GM21529 (cell line): ENCODE data around the gene CDCA8.

ENCODE experiments used
- ATAC-seq: cut with Tn5 transposase; IDR thresholded peaks from one replicate; pipeline ENCODE4 v1.9.1; 2021; ENCODE audit not compliant: unreplicated experiment

CDCA8 gene

GRCh38 chr1:37714689-37715088, 22.4 kb downstream of the CDCA8 start:
- no peak for ATAC-seq

- ATAC-seq: no peak
These were observed 24.0 kb downstream of the CDCA8 start for GRCh38 chr1:37716321-37716720.

DNA sequence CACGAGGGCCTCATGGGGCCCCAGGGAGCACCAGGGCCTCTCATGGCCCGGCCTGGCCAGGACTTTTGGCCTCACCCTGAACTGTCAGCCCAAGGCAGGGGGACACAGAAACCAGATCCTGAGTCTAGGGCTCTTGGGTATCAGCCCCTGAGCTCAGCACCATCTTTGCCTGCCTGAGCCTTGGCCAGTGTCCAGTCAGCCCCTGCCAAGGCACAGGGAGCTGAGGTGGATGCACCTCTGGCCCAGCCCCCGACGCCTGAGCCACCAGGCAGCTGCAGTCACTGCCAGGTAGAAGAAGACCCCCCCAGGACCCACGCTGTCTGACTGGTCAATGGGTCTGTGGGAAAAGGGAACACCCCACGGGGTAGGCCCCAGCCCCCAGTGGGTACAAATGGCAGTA, 25.3 kb downstream of the CDCA8 start:
- ATAC-seq: no peak

- no peak for ATAC-seq
These were observed 26.0 kb downstream of the CDCA8 start for GRCh38 chr1:37718181-37718900.

DNA sequence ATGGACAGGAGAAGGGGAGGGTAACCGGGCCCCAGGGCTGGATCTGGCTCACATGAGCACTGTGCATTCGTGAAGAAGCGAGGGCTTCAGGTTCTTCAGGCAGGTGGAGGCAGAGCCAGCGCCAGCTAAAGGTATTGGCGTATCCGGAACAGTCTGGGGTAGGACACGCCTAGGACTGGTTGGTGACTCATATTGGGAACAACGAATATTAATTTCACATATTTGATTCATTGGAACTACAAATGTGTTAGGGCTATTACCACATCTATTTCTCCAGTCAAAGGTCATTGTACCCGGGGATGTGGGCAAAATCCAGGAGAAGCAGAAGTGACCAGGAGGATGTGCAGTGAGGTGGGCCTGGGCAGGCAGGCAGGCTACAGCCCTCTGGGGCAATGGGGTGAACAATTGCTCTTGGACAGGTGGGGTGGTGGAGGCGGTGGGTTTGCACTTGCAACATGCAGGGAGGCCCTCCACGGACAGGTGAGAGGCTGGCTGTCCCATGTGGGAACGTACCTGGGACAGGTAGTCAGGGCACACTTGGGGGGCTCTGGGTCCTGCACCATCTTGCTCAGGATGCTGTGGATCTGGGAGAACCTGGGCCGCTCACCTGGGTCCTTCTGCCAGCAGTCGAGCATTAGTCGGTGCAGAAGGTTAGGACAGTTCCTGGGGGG, 26.7 kb downstream of the CDCA8 start:
- no peak for ATAC-seq

GRCh38 chr1:37719572-37720195, 27.4 kb downstream of the CDCA8 start:
- ATAC-seq: no peak

DNA sequence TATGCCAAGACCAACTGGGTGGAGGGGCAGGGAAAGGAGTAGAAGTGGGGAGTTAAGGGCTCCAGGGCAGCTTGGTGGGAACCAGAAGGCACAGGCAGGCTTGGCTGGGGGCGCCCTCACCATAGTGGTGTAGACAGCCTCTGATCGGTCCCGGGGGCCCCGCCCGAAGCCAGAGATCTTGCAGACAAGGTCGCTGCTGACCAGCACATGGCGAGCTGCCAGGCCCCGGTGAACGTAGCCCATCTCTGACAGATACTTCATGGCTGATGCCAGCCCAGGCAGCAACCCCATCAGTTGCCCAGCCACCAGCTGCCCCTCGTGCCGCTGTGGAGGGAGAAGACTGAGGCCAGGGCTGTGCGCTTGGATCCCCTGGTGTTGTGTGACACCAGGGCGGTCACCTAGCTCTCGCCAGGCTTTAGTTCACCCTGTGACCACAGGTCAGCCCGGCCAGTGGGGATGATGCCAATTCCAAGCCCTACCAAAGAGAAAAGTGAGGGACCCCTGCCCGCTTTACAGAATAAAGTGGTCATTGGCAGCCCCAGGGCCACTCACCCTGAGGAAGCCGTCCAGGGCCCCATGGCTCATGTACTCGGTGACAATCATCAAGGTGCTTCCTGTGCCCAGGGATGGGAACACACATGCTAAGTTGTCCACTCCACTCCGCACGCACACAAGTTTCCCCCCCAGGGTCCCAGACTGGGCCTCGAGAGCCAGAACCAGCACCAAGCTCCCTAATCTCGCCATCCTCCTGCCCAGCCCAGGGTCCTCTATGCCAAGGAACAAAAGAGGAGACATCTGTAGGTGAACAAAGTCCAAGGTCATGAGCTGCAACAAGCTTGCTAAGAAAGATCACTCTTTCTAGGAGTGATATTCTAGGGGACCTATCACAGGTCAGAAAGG, 28.2 kb downstream of the CDCA8 start:
- no peak for ATAC-seq

GRCh38 chr1:37721565-37721964, 29.2 kb downstream of the CDCA8 start:
- no peak for ATAC-seq

DNA sequence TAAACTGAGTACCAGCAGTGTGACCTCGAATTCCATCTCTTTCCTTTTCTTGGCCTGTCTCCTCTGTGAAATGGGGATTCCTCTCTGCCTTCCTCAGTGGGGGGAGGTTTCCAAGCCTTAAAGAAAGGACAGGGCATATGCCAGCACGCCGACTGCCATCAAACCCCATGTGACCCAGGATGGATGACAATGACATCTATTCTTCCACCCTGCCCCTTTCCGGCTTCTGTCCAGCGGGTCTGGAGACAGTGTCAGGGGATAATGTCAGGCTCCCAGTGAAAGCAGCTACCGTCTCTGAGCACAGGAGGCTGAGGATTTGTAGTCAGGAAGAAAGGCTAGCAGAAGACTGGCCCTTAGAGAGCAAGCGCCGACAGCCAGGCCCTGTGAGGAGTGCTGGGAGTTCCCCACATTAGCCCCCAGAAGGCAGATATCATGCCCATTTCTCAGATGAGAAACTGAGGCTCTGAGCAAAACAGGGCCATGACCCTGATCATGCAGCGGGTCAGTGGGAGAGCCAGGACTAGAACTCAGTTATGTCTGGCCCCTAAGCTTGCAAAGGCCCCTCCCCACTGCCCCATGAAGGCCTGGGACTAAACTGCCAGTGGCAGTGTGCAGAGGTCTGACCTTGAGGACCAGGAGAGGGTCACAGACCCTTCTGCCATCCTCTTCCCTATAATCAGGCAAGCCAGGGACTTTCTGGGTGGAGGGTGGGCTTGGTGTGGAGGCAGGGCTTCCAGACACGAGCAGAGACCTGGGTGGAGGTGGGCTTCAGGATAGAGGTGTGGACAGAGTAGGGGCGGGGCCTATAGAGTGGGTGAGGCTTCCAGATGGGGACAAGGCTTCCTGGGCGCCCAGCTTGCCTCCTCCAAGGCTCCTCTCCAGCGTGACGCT, 30.1 kb downstream of the CDCA8 start:
- no peak for ATAC-seq

- no peak for ATAC-seq
These were observed 30.7 kb downstream of the CDCA8 start for GRCh38 chr1:37723072-37723389.

DNA sequence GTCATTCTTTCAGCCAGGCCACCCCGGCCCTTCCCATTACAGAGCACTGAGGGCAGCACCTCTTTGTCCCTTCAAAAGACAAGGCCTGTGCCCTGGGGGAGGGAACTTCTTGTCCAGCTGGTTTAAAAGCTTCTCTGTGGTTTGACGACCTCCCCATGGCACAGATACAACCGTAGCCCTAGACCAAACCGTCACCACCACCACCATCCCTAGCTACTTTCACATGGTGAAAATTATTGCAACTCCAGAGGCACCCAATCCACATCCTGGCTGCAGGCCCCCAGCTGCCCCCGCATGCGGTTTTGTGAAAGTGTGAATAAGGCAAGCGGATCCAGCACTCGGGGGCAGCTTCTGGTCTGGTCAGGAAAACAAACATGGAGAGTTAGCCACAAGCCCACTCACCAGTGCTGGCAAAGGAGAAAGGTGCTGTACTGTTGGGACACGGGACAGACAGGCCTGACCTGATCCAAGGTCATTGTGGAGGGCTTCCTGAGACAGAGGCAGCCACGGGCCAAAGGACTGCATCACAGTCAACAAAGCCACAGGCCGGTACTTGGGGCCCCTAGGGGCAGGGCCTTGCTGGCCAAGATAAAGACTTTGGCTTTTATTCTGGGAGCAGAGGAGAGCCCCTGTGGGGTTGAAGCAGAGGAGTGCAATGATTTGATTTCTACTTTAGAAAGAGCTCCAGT, 31.2 kb downstream of the CDCA8 start:
- no peak for ATAC-seq

- no peak for ATAC-seq
These were observed 32.3 kb downstream of the CDCA8 start for GRCh38 chr1:37724575-37724974.

GRCh38 chr1:37725851-37726613, 33.7 kb downstream of the CDCA8 start:
- ATAC-seq: no peak

DNA sequence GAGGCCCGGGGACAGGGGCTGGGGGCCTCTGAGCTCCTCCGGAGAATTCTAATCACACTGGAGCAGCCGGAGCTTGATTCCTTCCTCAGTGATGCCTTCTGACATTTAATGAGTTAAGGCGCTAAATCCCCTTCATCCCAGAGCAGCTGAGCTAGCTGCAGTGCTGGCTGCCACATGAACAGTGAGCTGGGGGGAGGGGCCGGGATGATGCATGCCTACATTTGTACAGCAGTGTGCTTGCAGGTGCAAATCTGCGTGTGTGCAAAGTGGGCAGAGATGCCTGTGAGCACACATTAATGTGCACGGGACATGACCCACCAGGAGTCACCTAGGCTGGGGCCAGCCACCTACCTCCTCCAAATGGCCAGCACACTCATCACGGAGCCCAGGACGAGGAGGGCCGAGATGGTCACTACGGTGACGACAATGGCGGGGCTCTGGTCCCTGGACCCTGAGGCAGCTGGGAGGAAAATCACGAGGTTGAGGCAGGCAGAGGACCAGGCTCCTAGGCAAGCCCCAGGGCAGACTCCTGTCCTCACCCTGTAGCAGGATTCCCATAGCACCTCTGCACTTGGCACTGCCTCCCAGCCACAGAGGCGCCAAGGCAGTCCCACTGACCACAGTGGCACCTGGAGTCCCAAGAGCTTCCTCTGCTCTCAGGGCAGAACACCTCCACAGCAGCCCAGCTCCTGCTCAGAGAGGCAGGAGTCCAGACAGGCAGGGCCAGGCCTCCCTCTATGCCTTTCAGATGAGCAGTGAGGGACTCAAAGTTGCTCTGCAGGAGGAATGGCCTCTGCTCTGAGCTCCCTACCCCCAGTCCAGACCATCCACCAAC, 34.7 kb downstream of the CDCA8 start:
- ATAC-seq: no peak

DNA sequence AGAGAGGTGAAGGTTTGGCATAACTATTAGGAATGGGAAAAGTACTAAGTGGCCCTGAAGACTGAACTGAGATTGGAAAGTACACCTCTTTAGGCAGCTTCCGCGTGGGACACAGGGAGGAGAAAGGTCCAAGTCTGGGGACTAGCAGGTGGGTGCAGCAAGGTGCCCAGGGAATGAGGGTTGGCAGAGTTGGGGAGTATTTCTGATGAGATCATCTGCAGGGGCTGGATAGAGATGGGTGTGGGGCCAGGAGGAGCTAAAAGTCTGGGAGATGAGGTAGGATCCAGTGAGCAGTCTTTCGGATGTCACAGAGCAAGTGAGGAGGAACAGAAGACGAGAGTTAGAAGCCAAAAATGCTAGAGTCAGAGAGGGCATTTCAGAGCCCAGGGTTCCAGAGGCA, 36.1 kb downstream of the CDCA8 start:
- no peak for ATAC-seq

- no peak for ATAC-seq
These were observed 38.1 kb downstream of the CDCA8 start for GRCh38 chr1:37730376-37730775.

DNA sequence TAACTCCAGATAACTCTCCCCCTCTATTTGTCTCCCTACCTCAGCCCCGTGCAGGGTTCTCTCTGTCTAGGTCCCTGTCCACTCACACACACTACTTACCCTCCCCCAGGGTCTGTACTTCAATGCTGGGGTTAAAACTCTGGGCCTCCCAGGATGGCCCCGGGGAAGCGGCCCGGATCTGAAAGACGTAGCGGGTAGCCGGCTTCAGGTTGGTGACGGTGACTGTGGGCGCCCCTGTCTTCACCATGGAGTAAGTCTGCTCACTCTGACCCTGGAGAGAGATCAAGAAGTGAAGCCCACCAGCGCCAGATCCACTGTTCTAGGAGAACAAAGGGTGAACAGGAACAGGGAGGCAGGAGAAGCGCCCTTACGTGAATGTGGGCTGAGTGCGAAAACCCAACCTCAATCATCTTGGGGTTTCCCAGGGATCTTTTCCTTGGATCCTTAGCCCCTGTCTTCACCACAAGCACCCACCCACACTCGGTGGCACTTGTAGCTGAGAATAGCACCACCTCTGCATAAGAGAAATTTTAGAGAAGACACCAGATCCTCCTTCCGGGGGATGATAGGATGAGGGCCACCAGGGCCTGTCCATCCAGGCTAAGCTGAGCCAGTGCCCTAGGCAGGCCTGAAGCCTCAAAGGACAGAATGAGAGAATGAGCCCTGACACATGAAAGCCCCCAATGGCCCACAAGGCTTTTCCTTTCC, 39.1 kb downstream of the CDCA8 start:
- no peak for ATAC-seq
